ENCODE measurements around the gene ETV5.
A peak's percentile ranks its signal among the peaks of the same experiment; 100 is the strongest.

ETV5 gene

DNA sequence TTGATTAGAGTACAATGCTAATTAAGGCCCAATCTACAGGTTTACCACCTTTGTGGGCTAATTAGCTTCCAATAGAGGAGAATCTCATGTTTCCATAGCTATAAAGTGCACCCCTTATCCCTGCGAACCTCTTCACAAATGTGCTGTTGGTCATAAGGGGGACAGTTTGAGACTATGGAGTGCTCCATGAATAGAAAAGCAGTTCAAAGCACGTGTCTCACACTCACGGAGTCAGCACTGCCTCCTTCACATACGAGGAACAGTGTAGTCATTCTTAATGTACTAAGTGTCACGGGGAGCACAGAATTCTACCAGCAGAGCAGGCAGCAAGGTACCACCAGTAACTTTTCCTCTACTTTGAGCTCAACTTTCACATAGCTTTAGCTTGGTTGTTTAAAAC is 62.1 kb downstream of the ETV5 start:
- no peak overlapping the region for H3K4me3 ChIP-seq (ENCODE audit: low read depth, low read length)
- TF ChIP-seq, protein P1, sequence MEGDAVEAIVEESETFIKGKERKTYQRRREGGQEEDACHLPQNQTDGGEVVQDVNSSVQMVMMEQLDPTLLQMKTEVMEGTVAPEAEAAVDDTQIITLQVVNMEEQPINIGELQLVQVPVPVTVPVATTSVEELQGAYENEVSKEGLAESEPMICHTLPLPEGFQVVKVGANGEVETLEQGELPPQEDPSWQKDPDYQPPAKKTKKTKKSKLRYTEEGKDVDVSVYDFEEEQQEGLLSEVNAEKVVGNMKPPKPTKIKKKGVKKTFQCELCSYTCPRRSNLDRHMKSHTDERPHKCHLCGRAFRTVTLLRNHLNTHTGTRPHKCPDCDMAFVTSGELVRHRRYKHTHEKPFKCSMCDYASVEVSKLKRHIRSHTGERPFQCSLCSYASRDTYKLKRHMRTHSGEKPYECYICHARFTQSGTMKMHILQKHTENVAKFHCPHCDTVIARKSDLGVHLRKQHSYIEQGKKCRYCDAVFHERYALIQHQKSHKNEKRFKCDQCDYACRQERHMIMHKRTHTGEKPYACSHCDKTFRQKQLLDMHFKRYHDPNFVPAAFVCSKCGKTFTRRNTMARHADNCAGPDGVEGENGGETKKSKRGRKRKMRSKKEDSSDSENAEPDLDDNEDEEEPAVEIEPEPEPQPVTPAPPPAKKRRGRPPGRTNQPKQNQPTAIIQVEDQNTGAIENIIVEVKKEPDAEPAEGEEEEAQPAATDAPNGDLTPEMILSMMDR (conservative IDR thresholded peaks at IDR 0.05; ENCODE audit: low read depth, low read length), result no peak
- no peak for DNase-seq (ENCODE audit: low read depth)

DNA sequence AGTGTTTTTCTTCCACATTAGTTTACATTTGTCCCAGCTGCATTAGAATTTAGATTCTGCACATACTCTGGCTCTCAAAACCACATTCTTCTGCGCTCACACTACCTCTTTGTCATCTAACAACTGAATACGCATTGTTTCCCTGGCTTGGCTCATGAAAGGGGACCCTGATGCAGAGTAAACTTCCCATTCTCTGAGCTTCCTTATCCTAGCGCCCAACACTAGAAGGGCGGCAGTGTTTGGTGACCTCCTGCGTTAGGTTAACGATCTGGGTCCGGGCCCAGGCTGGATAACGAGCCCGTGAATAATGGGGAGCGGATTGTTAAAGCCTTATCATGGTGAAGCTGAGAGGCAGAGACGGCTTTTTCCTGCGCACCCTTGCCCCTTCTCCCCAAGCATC is 63.9 kb downstream of the ETV5 start:
- TF ChIP-seq, protein P1 (conservative IDR thresholded peaks at IDR 0.05; ENCODE audit: low read depth, low read length), result no peak
- DNase-seq (ENCODE audit: low read depth), result no peak
- no peak overlapping the region for H3K4me3 ChIP-seq (ENCODE audit: low read depth, low read length)

DNA sequence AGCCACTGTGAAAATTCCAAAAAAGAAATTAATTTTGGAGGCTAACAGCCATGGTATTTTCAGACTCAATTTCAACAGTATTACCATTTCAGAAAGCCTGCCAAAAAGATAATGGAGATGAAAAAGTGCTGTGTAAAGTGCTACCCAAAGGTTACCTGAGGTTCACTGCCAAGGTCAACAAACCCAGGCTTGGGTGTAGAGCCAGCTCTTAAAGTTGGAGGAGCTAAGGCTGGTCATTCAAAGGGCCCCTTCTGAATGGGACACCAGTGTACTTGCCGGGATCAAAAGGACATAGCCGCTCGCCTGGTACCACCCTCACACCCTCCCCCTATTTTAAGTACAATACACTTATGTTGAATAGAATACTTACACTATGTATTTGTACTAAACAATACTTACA is 64.5 kb downstream of the ETV5 start:
- no peak overlapping the region for H3K4me3 ChIP-seq (ENCODE audit: low read depth, low read length)
- TF ChIP-seq, protein P1 (conservative IDR thresholded peaks at IDR 0.05; ENCODE audit: low read depth, low read length), result no peak
- no peak for DNase-seq (ENCODE audit: low read depth)

DNA sequence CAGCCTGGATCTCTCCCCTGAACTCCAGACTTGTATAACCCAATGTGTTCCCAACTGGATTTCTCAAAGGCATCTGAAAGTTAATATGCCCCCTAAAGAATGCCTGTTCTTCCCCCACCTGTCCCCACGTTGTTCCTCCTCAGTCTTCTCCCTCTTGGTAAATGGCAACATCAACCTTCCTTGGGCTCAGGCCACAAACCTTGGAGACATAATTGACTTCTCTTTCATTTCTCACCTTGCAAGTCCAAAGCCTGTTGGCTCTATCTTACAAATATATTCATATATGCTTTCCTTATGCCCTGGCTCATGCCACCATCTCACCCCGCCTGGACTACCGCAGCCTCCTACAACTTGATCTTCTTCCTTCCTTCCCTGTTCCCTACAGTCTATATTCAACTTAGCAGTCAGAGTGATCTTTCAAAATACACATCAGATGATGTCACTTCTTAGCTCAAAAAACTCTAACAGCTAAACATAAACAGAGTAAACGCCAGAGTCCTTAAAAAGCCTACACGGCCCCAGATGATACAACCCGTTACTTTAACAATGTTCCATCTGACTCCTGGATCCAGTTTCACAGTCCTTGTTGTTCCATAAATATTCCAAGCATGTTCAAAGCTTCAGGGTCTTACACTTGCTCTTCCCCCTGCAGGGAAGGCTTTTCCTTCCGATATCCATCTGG is 66.2 kb downstream of the ETV5 start:
- peak; percentile 24 for DNase-seq (ENCODE audit: low read depth)
- H3K4me3 ChIP-seq (ENCODE audit: low read depth, low read length), result no peak overlapping the region
- TF ChIP-seq, protein P1 (conservative IDR thresholded peaks at IDR 0.05; ENCODE audit: low read depth, low read length), result no peak

GRCh38 chr3:186042036-186042435 is 66.9 kb downstream of the ETV5 start:
- DNase-seq (ENCODE audit: low read depth), result no peak
- no peak overlapping the region for H3K4me3 ChIP-seq (ENCODE audit: low read depth, low read length)
- TF ChIP-seq, protein P1 (conservative IDR thresholded peaks at IDR 0.05; ENCODE audit: low read depth, low read length), result no peak

GRCh38 chr3:186038360-186038759 is 70.5 kb downstream of the ETV5 start:
- no peak for DNase-seq (ENCODE audit: low read depth)
- TF ChIP-seq, protein P1 (conservative IDR thresholded peaks at IDR 0.05; ENCODE audit: low read depth, low read length), result no peak
- no peak overlapping the region for H3K4me3 ChIP-seq (ENCODE audit: low read depth, low read length)

- DNase-seq (ENCODE audit: low read depth), result peak; percentile 42
- TF ChIP-seq, protein P1 (conservative IDR thresholded peaks at IDR 0.05; ENCODE audit: low read depth, low read length), result no peak
- H3K4me3 ChIP-seq (ENCODE audit: low read depth, low read length), result no peak overlapping the region
Observed at GRCh38 chr3:186035277-186035676, 73.6 kb downstream of the ETV5 start.
